GM12872 (cell line): ENCODE measurements around the gene SPPL2B.

Source experiments
- CTCF ChIP-seq: IDR thresholded peaks from 3 replicates; pipeline ENCODE4 v1.5.1; 2011; ENCODE audit warnings: low read depth, mild to moderate bottlenecking, low read length, moderate library complexity; ENCODE audit not compliant: insufficient read depth

SPPL2B gene

DNA sequence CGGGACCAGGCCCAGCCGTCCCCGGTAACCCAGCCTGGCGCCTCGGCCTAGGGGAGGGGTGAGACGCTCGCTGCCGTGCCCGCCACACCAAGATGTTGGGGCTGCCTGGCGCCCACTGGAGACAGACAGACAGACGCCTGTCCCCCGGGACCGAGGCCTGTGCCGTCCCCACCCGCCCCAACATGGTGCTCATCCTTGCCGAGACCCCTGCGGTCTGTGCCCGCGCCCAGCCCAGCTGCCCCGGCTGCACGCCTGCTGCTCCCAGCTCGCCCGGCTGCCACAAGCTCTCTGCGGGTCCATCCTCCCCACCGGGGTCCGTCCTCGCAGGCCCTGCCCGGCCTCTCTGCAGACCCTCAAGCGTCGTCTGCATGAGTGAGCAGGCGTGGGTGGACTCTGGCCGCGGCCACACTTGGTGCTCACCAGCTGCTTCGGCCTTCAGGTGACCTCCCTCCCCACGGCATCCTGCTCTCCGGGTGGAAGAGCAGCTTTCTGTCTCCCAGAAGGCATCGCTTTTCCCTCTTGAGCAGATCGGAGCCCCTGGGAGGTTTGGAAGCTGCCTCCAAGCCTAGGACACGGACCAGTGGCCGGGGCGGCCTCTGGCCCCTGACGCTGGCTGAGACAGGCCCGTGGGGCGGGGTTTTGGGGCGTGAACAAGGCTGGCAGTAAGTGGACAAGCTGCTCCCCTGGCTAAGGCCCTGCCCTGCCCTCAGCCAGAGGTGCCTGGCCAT lies 24.8 kb downstream of the SPPL2B start:
- no peak for TF ChIP-seq CTCF

DNA sequence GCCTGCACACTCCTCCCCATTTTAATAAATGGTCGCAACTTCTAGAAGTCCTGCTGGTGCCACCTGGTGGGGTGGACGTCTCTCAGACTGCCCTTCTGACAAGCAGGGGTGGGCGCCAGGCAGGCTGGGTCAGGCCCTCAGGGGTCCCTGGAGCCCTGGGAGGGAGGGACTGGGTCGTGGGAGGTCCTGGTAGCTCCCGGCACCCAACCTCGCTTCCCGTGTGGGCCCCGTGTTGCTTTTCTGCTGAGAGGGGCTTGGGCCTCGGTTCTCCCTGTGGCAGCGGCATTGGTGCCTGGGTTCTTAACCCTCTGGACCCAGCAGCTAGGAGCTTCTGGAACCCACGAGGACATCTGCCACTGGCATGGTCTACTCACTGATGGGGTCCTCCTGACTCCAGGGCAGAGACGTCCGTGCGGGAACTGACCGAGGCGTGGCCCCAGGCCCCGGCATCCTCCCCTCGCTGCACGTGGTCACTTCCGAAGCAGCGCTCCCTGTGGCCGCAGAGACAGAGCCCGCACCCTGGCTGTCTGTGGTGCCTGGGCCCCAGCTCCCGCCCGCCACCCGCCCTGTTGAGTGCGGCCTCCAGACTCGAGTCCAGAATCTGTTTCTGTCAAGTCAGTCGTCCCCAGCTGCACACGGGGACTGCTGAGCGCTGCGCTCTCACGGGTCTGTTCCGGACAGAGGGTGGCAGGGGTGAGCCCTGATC lies 25.6 kb downstream of the SPPL2B start:
- TF ChIP-seq CTCF = no peak

DNA sequence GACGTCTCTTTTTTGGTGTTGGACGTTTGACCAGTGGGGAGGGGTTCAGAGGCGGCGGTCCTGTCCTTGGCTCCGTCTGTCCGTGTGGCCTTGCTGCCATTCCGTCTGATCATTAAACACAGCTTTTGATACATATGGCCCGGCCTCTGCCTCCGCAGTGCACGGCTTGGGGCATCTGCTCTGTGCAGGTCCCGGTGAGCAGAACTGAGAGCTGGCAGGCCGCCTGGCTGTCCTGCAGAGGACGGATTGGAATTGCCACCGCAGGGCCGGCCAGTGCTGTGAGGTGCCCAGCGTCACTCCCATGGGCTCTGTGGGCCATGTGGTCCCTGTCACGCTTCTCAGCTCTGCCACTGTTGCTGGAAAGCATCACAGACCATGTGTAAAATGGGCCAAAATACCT lies 26.2 kb downstream of the SPPL2B start:
- TF ChIP-seq CTCF = no peak

DNA sequence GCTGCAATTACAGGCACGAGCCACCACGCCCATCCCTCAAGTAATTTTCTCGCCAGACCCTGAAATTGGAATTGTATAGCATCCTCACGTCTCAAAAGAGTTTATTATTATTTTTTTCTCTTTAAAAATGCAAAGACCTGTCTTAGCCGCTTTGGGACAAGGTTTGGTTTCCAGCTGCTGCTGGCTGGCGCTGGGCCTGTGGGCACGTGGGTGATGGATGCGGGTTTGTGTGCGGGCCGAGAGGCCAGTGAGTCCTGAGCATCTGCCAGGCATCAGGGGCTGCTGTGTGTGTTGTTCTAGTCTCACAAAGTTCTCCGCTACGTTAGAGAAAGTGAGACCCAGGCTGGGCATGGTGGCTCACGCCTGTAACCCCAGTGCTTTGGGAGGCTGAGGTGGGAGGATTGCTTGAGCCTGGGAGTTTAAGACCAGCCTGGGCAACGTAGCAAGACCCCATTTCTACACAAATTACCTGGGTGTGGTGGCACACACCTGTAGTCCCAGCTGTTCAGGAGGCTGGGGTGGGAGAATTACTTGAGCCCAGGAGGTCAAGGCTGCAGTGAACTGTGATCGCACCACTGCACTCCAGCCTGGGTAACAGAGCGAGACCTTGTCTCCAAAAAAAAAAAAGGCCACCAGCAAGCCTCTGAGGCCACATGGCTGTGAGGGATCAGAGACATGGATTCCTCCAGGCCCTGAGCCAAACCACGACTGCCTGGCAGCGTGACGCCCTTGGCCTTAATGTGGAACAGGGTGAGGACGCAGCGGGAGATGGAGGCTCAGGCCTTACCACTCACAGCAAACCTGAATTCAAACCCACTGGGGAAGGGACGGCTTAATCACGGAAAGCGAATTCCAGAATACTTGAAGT lies 26.9 kb downstream of the SPPL2B start:
- no peak for TF ChIP-seq CTCF

- TF ChIP-seq CTCF = no peak
Measured at GRCh38 chr19:2356036-2356646, 27.7 kb downstream of the SPPL2B start.

- TF ChIP-seq CTCF = no peak
Measured at GRCh38 chr19:2357279-2358206, 29.1 kb downstream of the SPPL2B start.
